B cell (primary cell): ENCODE data around the gene ZNF521. TPM values are rescaled to one million over a fixed set of nuclear protein-coding genes. Genes with fewer than 3 reads are reported as not detected.

Experiments
- ATAC-seq: fragments of 200-7000 bp; cut with Tn5 transposase; one replicate; pipeline ENCODE4 v1.10.0; 2021; ENCODE audit warnings: low read depth, mild to moderate bottlenecking, moderate number of reproducible peaks, moderate library complexity
- CTCF ChIA-PET: fragments of 350-600 bp; sonication (Branson Sonifier 250); formaldehyde crosslinking; loops from one replicate; lab custom pipeline; 2021; ENCODE audit warnings: antibody characterized with exemption, inconsistent platforms; lab: Charles Lee
- POLR2A ChIA-PET: fragments of 350-600 bp; sonication (Branson Sonifier 250); formaldehyde crosslinking; loops from one replicate; lab custom pipeline; 2021; ENCODE audit warnings: antibody characterized with exemption; lab: Charles Lee
- DNase-seq: peaks from one replicate; pipeline ENCODE4 v3.0.0; 2013
- H2AFZ ChIP-seq: 2 replicates; pipeline ENCODE4 v1.6.1; 2012; ENCODE audit warnings: mild to moderate bottlenecking, low read depth, low read length; ENCODE audit not compliant: insufficient read depth, poor library complexity, severe bottlenecking
- H3K27ac ChIP-seq, 2 donors: 1 replicate in 1 of 2; 2 replicates in 1 of 2; pipeline ENCODE4 v1.5.1; 2012 to 2013; ENCODE audit warnings: low read length in 2 of 2, mild to moderate bottlenecking in 2 of 2, moderate library complexity in 1 of 2
- H3K27me3 ChIP-seq, 4 experiments: fragments of 200-600 bp in 1 of 4; sonication (generic) in 1 of 4; replicated peaks in 1 of 4; 1 replicate in 2 of 4; 2 replicates in 2 of 4; pipeline versions ENCODE4 v1.6.1 to v1.7.0; 2013 to 2016; ENCODE audit warnings: low read length in 3 of 4, mild to moderate bottlenecking in 2 of 4, mixed read lengths in 1 of 4, moderate library complexity in 1 of 4; ENCODE audit not compliant: insufficient read depth in 4 of 4, control insufficient read depth in 3 of 4; ENCODE audit errors: control extremely low read depth in 1 of 4
- H3K36me3 ChIP-seq, 2 experiments: replicated peaks in 1 of 2; 1 replicate in 1 of 2; 2 replicates in 1 of 2; pipeline versions ENCODE4 v1.6.1 to v1.7.1; 2013; ENCODE audit warnings: low read length in 1 of 2; ENCODE audit not compliant: insufficient read depth in 2 of 2, control insufficient read depth in 1 of 2; ENCODE audit errors: control extremely low read depth in 1 of 2, extremely low read depth in 1 of 2
- H3K4me1 ChIP-seq, 2 donors: fragments of 200-600 bp in 1 of 2; sonication (generic) in 1 of 2; 1 replicate in 1 of 2; 2 replicates in 1 of 2; pipeline versions ENCODE4 v1.5.1 to v1.6.1; 2013 to 2017; ENCODE audit warnings: low read length in 2 of 2; ENCODE audit not compliant: control insufficient read depth in 2 of 2, insufficient read depth in 2 of 2
- H3K4me2 ChIP-seq: replicated peaks from 2 replicates; pipeline ENCODE3; 2012; ENCODE audit warnings: mild to moderate bottlenecking, low read depth, low read length; ENCODE audit not compliant: poor library complexity, severe bottlenecking
- H3K4me3 ChIP-seq, 5 experiments: fragments of 200-600 bp in 1 of 5; sonication (generic) in 1 of 5; 1 replicate in 3 of 5; 2 replicates in 2 of 5; pipeline versions ENCODE4 v1.5.1 to v1.7.0; 2011 to 2016; ENCODE audit warnings: low read length in 4 of 5, mild to moderate bottlenecking in 4 of 5, low read depth in 2 of 5, control low read depth in 1 of 5, moderate library complexity in 1 of 5; ENCODE audit not compliant: insufficient read depth in 1 of 5; ENCODE audit errors: control extremely low read depth in 1 of 5, extremely low read depth in 1 of 5
- H3K79me2 ChIP-seq: fragments of 200-600 bp; sonication (generic); one replicate; pipeline ENCODE4 v1.6.0; 2016; ENCODE audit warnings: low read length; ENCODE audit not compliant: control insufficient read depth, insufficient read depth
- H3K9ac ChIP-seq: fragments of 200-600 bp; sonication (generic); 2 replicates; pipeline ENCODE4 v1.6.1; 2017; ENCODE audit warnings: mild to moderate bottlenecking, low read length, moderate library complexity
- H3K9me3 ChIP-seq, 3 donors: one replicate each; pipeline versions ENCODE4 v1.6.1 to v1.7.1; 2013; ENCODE audit warnings: low read length in 2 of 3; ENCODE audit not compliant: control insufficient read depth in 2 of 3, insufficient read depth in 1 of 3; ENCODE audit errors: control extremely low read depth in 1 of 3
- H4K20me1 ChIP-seq: 2 replicates; pipeline ENCODE4 v1.6.0; 2012; ENCODE audit warnings: mild to moderate bottlenecking, low read length; ENCODE audit not compliant: insufficient read depth, control insufficient read depth, poor library complexity, severe bottlenecking
- H3K27ac Mint-ChIP-seq: one replicate; pipeline ENCODE4 v1.8.0; 2021; ENCODE audit warnings: mixed read lengths
- H3K27me3 Mint-ChIP-seq: one replicate; pipeline ENCODE4 v1.8.0; 2021; ENCODE audit warnings: mixed read lengths
- H3K4me1 Mint-ChIP-seq: one replicate; pipeline ENCODE4 v1.8.0; 2021; ENCODE audit warnings: mixed read lengths
- H3K4me3 Mint-ChIP-seq: one replicate; pipeline ENCODE4 v1.8.0; 2021; ENCODE audit warnings: mixed read lengths
- H3K9me3 Mint-ChIP-seq: one replicate; pipeline ENCODE4 v1.8.0; 2022; ENCODE audit warnings: mixed read lengths; ENCODE audit not compliant: insufficient read depth
- CTCF ChIP-seq: fragments of 200-600 bp; IDR thresholded peaks from one replicate; pipeline ENCODE4 v1.8.0; 2022; ENCODE audit warnings: antibody characterized with exemption, mild to moderate bottlenecking
- EZH2 ChIP-seq: IDR thresholded peaks from 2 replicates; pipeline ENCODE4 v1.6.1; 2012; ENCODE audit warnings: borderline replicate concordance, low read depth, mild to moderate bottlenecking, moderate library complexity, low read length; ENCODE audit not compliant: insufficient read depth, poor library complexity, severe bottlenecking
- WGBS: methylation state at CpG from one replicate; pipeline ENCODE4 v1.1.5; 2013; ENCODE audit warnings: missing lambda C conversion rate; ENCODE audit not compliant: insufficient coverage; 5-methylcytosine and 5-hydroxymethylcytosine counted together
- intact Hi-C: fragments of 100-400 bp; cut with micrococcal nuclease; formaldehyde crosslinking; loops from one replicate; pipeline ENCODE4 v1.10.0; 2022
- polyA plus RNA-seq: library from polyadenylated mRNA; depleted of rRNA; stranded (reverse); fragments of >200 nt; gene quantifications from 2 replicates; pipeline ENCODE4 v1.2.3, GENCODE V29; 2012
- total RNA-seq, 2 donors: library from RNA; stranded (reverse); fragments of 120-200 nt in 1 of 2; gene quantifications; 1 replicate in 1 of 2; 2 replicates in 1 of 2; pipeline versions ENCODE4 v1.2.3 to v1.2.4, GENCODE V29; 2013 to 2022

ZNF521 gene
- total and polyA plus RNA-seq, 2 donors (not counting 1 experiment from before 2014, with no cell fraction given), result 0.04 to 9.0 TPM

- Histone ChIP-seq H3K27ac (no peak overlapping the region), H3K4me1 (no peaks in the 10 kb centered on the region), H3K9me3 (no peaks in the 10 kb centered on the region), H3K36me3 (no peaks in the 10 kb centered on the region), H3K9ac (no peak overlapping the region), H3K27me3 (no peaks in the 10 kb centered on the region), H3K4me2 (no peak overlapping the region), H3K79me2 (no peaks in the 10 kb centered on the region), H3K4me3 (no peak overlapping the region), H4K20me1 (no peaks in the 10 kb centered on the region), H2AFZ (no peak overlapping the region)
- no peaks in the 10 kb centered on the region for H3K9me3 Mint-ChIP-seq
- H3K4me3 Mint-ChIP-seq, result no peak overlapping the region
- ATAC-seq (no peak), DNase-seq (no peak)
- TF ChIP-seq CTCF, result no peak
- TF ChIP-seq EZH2, result no peak
- POLR2A ChIA-PET, result interaction anchor here (0.6 kb wide), 1 partner anchor 1022 kb away, joined by 12 read pairs; no protein-coding TSS in a partner anchor
- H3K27me3 Mint-ChIP-seq, result peaks cover 28% of the 10 kb centered on the region
- CTCF ChIA-PET, result interaction anchor here (1.3 kb wide), 1 partner anchor 16 kb away, joined by 4 read pairs; no protein-coding TSS in a partner anchor
- no peak overlapping the region for H3K27ac Mint-ChIP-seq
- intact Hi-C loops, result no loop called here
- 90% methylated on average over 2 of the region's 4 CpGs for WGBS
- no peaks in the 10 kb centered on the region for H3K4me1 Mint-ChIP-seq
Measured at GRCh38 chr18:25322806-25323205, 29.2 kb downstream of the ZNF521 start.

GRCh38 chr18:25316381-25317018 is 35.5 kb downstream of the ZNF521 start:
- ATAC-seq (no peak), DNase-seq (no peak)
- Histone ChIP-seq H3K4me1 (no peaks in the 10 kb centered on the region), H3K9ac (no peak overlapping the region), H3K4me3 (no peak overlapping the region), H3K27me3 (no peaks in the 10 kb centered on the region), H3K4me2 (no peak overlapping the region), H3K9me3 (no peaks in the 10 kb centered on the region), H3K27ac (no peak overlapping the region), H2AFZ (no peak overlapping the region), H3K36me3 (no peaks in the 10 kb centered on the region), H3K79me2 (no peaks in the 10 kb centered on the region), H4K20me1 (no peaks in the 10 kb centered on the region)
- CTCF ChIA-PET, result no interaction called here
- Mint-ChIP-seq H3K27me3 (peaks cover 7% of the 10 kb centered on the region), H3K9me3 (no peaks in the 10 kb centered on the region), H3K27ac (no peak overlapping the region), H3K4me1 (no peaks in the 10 kb centered on the region), H3K4me3 (no peak overlapping the region)
- 97% methylated on average over 8 of the region's 9 CpGs for WGBS
- POLR2A ChIA-PET, result no interaction called here
- TF ChIP-seq CTCF, result no peak
- intact Hi-C loops, result no loop called here
